ENCODE measurements around the gene PKNOX2. TPM values are rescaled to one million over a fixed set of nuclear protein-coding genes. Genes with fewer than 3 reads are reported as not detected.
A peak's percentile ranks its signal among the peaks of the same experiment; 100 is the strongest.

The PKNOX2 gene
- total and polyA plus RNA-seq, 10 donors: 0.80 to 8.9 (median 3.5) TPM

GRCh38 chr11:125173556-125173955, 9.0 kb downstream of the PKNOX2 start:
- H3K36me3 ChIP-seq: no peaks in the 10 kb centered on the region
- peaks cover 0 to 89% (median 0%) of the 10 kb centered on the region in 7 donors for H3K27me3 ChIP-seq (replicated peaks in 1 of 7)
- 73 to 92% (median 80%) methylated on average over 5 to 8 of the region's 8 CpGs for WGBS, 5 donors
- H3K9me3 ChIP-seq: no peaks in the 10 kb centered on the region
- no peak for TF ChIP-seq POLR2AphosphoS5 (IDR thresholded peaks at IDR 0.05)
- TF ChIP-seq POLR2A (IDR thresholded peaks at IDR 0.05): no peak
- TF ChIP-seq CTCF (IDR thresholded peaks at IDR 0.05 in 8 of 11, conservative IDR thresholded peaks at IDR 0.05 in 3 of 11): no peak
- H3K27ac ChIP-seq: no peak overlapping the region
- intact Hi-C loops (cut with DNase I; ENCODE audit: low total_unique reads): no loop called here
- peak; percentile 41 for DNase-seq
- no peak overlapping the region for H3K4me3 ChIP-seq
- peaks cover 0 to 18% (median 1%) of the 10 kb centered on the region in 6 donors for H3K4me1 ChIP-seq

GRCh38 chr11:125174057-125174456, 9.5 kb downstream of the PKNOX2 start:
- WGBS, 5 donors: 72 to 89% (median 83%) methylated on average over 4 of the region's 4 CpGs
- Histone ChIP-seq H3K27ac (no peak overlapping the region), H3K4me1 (peaks cover 0 to 18% (median 1%) of the 10 kb centered on the region in 6 donors), H3K27me3 (replicated peaks in 1 of 7) (peaks cover 0 to 84% (median 0%) of the 10 kb centered on the region in 7 donors), H3K4me3 (no peak overlapping the region), H3K36me3 (no peaks in the 10 kb centered on the region), H3K9me3 (no peaks in the 10 kb centered on the region)
- peak; percentile 18 for DNase-seq
- no peak for TF ChIP-seq CTCF (IDR thresholded peaks at IDR 0.05 in 8 of 11, conservative IDR thresholded peaks at IDR 0.05 in 3 of 11)
- no peak for TF ChIP-seq POLR2A (IDR thresholded peaks at IDR 0.05)
- no peak for TF ChIP-seq POLR2AphosphoS5 (IDR thresholded peaks at IDR 0.05)
- intact Hi-C loops (cut with DNase I; ENCODE audit: low total_unique reads): no loop called here

DNA sequence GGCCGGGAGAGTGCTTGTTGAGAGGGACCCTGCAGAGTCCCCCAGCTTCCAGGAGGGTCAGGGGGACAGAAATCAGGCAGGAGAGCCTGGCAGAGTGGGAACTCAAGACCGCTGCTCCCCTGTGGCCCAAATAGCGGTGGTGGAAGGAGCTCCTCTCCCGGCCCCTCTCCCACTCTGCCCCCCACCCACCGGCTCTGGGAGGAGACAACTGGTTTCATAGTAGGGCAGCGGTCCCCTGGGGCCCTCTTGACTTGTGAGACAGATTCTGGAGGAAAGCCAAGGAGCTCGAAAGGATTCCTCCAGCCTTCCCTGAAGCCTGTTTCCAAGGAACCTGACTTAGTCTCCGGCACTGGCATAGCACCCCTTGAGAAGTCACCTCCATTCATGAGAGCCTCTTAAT, 10.1 kb downstream of the PKNOX2 start:
- Histone ChIP-seq H3K36me3 (no peaks in the 10 kb centered on the region), H3K4me3 (no peak overlapping the region), H3K9me3 (no peaks in the 10 kb centered on the region), H3K27me3 (replicated peaks in 1 of 7) (peaks cover 0 to 83% (median 0%) of the 10 kb centered on the region in 7 donors), H3K27ac (no peak overlapping the region), H3K4me1 (peaks cover 0 to 17% (median 1%) of the 10 kb centered on the region in 6 donors)
- 80 to 84% (median 83%) methylated on average over 8 of the region's 8 CpGs for WGBS, 5 donors
- TF ChIP-seq CTCF (IDR thresholded peaks at IDR 0.05 in 8 of 11, conservative IDR thresholded peaks at IDR 0.05 in 3 of 11): no peak
- no peak for TF ChIP-seq POLR2AphosphoS5 (IDR thresholded peaks at IDR 0.05)
- no peak for TF ChIP-seq POLR2A (IDR thresholded peaks at IDR 0.05)
- DNase-seq: peak; percentile 47
- intact Hi-C loops (cut with DNase I; ENCODE audit: low total_unique reads): no loop called here

DNA sequence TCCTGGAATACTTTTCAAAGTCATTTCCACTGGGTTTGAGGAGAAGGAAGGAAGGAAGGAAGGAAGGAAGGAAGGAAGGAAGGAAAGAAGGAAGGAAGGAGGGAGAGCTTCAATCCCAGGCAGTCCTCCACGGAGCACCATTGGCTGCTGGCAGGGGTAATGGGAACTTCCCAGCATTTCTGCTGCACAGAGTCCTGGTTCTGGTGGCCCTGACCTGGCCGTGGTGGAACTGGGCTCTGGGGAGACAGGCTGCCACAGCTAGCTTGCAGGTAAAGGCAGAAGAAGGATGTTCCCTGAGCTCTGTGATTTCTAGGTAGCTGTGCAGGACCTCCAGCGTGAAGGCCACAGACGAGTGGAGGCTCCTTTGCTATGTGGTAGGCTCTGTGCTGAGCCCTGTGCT, 10.6 kb downstream of the PKNOX2 start:
- H3K4me3 ChIP-seq: no peak overlapping the region
- DNase-seq: peak; percentile 56
- 43 to 78% (median 75%) methylated on average over 3 to 4 of the region's 4 CpGs for WGBS, 5 donors
- TF ChIP-seq POLR2A (IDR thresholded peaks at IDR 0.05): no peak
- no peak for TF ChIP-seq CTCF (IDR thresholded peaks at IDR 0.05 in 8 of 11, conservative IDR thresholded peaks at IDR 0.05 in 3 of 11)
- TF ChIP-seq POLR2AphosphoS5 (IDR thresholded peaks at IDR 0.05): no peak
- intact Hi-C loops (cut with DNase I; ENCODE audit: low total_unique reads): no loop called here
- peaks cover 0 to 78% (median 0%) of the 10 kb centered on the region in 7 donors for H3K27me3 ChIP-seq (replicated peaks in 1 of 7)
- no peak overlapping the region for H3K27ac ChIP-seq
- peaks cover 0 to 14% (median 1%) of the 10 kb centered on the region in 6 donors for H3K4me1 ChIP-seq
- H3K9me3 ChIP-seq: no peaks in the 10 kb centered on the region
- H3K36me3 ChIP-seq: no peaks in the 10 kb centered on the region
